ENCODE data around the gene TEX11.

The TEX11 gene

GRCh38 chrX:70497026-70497425, 411.5 kb downstream of the TEX11 start:
- DNase-seq (ENCODE audit: low read depth in 2 of 2): no peak

DNA sequence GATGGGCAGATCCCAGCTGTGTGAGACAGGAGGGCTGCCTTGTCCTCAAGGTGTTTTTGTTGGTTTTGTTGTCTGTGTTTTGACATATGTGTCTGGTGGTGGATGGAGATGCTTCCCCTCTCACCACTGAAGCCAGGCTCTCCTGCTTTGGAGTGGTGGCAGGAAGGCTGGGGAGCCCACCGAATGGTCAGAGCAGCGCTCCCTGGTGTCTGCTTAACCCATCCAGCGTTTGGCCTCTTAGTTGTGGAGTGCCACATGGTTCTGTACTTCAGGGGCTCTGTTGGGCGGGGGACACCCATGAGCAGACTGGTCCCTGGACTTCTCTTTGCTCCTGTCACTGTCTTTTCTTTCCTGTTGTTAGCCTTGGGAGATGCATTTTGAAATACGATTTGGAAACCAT, 412.0 kb downstream of the TEX11 start:
- no peak for DNase-seq (ENCODE audit: low read depth in 2 of 2)

GRCh38 chrX:70494441-70494840, 414.1 kb downstream of the TEX11 start:
- no peak for DNase-seq (ENCODE audit: low read depth in 2 of 2)

GRCh38 chrX:70488856-70489255, 419.7 kb downstream of the TEX11 start:
- DNase-seq (ENCODE audit: low read depth in 2 of 2): no peak

GRCh38 chrX:70485466-70485865, 423.0 kb downstream of the TEX11 start:
- DNase-seq (ENCODE audit: low read depth in 2 of 2): no peak

DNA sequence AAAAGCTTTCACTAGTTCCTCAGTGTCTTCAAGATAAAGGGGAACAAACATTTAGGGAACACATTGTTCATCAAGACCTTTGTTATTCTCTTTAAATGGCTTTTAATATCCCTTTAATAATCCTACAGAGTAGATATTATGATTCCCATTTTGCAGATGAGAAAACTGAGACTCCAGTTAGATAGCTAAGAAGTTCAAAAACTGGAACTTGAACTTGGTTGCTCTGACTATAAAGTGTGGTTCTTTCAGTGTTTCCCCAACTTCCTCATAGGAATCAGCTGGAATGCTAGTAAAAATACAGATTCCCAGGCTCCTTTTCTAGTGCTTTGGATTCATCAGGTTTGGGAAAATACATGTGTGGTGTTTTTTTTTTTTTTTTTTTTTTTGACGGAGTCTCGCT, 426.2 kb downstream of the TEX11 start:
- no peak for DNase-seq (ENCODE audit: low read depth in 2 of 2)

DNA sequence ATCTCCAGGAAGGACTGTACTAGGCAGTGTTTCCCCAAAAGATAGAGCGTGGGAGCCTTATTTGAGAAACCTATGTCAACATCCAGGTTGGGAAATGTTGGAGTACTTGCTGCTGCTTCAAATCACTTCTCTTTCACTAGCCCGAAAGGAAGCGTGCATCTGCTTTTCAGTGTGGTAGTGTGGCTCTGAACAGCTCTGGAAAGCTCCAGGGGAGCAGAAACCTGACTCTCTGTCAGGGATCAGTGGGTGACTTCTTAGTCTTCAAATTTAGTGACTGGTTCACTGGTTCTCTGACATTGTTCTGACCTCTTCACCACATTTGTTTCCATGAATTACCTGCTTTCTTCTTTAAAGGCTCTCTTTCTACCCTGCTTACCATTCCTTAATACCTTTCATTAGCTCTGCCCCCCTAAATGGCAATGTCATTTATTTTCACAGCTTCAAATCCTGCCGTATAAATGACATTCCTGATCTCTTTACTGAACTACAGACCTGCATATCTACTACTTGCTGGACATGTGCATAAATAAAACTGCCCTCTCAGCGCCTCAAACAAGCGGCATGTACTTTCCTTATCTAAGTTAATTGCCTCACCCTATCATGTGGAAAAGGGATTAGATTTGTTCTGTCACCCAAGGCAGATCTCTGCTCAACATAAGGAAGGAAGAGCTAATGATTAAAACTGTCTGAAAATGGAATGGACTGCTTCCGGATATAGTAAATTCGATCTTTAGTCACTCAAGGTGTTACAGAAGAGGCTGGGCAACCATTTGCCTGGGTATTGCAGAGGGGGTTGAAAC, 426.8 kb downstream of the TEX11 start:
- no peak for DNase-seq (ENCODE audit: low read depth in 2 of 2)

- DNase-seq (ENCODE audit: low read depth in 2 of 2): no peak
These were observed 427.9 kb downstream of the TEX11 start for GRCh38 chrX:70480660-70481018.

DNA sequence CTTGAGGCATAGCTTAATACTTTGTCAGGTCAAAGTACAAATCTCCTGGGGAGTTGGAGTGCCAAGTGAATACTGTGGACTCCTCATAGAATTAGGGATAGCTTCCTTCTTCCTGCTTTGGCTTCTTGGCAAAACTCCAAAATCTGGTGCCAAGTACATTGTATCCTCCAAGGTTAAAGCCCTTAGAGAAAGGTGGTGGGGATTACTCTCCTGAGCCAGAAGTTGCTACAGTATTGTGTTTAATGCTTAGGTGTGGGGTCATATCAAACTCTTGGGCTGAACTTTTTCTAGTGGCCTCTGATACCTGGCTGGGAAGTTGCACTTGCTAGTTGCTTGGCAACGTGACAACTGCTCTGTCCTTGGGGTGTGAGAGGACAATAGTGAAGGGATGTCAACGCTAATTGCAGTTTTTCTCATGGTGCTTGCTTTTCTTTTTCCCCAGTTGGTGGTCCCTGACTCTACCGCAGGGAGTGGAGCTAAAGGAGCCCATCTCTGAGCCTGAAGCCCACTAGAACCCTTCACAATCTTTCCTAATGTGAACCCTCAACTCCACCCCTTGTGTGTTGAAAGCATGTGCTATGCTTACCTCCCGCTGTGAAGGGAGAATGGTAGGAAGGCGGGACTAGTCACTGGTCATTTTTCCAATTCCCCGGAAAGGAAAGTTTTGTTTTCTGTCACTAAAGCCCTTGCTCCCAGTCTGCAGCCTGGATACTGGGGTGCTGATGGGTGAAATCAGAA, 428.4 kb downstream of the TEX11 start:
- no peak for DNase-seq (ENCODE audit: low read depth in 2 of 2)

- DNase-seq (ENCODE audit: low read depth in 2 of 2): no peak
These were observed 429.1 kb downstream of the TEX11 start for GRCh38 chrX:70479247-70479921.
